VCaP (cell line): ENCODE data around the gene TMBIM4.

Experiments used
- H3K27ac ChIP-seq: fragments of 450-650 bp; 2 replicates; pipeline ENCODE4 v1.5.1; 2017
- CTCF ChIP-seq: fragments of 450-650 bp; conservative IDR thresholded peaks from 2 replicates; pipeline ENCODE4 v1.5.1; 2017; ENCODE audit warnings: mild to moderate bottlenecking, moderate library complexity

Gene TMBIM4

GRCh38 chr12:66149702-66150398 is 19.9 kb downstream of the TMBIM4 start:
- H3K27ac ChIP-seq = no peak overlapping the region
- TF ChIP-seq CTCF = peak; percentile 26; the same call in 1 of the 2 replicates

GRCh38 chr12:66144791-66145754 is 24.7 kb downstream of the TMBIM4 start:
- TF ChIP-seq CTCF = peak; percentile 92
- H3K27ac ChIP-seq = peak overlapping the region; percentile 37

DNA sequence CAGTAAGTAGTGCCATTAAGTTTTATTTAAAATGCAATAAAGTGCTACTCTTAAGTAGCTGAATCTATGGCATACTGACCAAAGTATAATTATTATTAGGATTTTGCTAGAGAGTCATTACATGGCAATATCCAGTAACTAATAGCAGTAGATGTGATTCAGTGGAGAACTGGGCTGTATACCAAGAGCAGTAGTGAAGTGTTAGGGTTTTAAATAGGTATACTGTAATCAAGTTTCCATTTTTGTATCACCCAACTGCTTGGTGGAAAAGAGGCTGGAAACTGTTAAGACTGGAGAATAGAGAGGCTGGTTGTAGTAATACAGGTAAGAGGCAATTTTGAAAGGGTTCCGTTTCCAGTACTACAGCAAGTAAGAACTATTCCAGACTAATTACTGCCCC is 25.9 kb downstream of the TMBIM4 start:
- no peak overlapping the region for H3K27ac ChIP-seq
- TF ChIP-seq CTCF = no peak

DNA sequence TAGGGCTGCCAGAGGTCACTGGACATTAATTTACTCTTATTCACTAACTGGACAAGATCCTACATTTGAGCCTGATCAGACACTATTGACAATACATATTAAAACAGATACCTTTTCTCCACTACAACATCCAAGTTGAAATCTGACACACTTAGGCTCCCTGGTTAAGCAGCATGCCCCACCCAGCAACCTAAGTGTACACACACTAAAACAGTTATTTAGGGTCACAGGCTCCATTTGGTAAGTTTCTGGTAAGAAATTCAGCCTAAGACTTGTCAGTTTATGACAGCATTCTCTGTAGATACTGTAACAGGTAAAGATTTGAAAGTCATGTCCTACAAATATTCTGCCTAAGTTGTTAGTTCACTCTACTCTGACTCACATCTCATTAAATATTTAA is 27.0 kb downstream of the TMBIM4 start:
- TF ChIP-seq CTCF = no peak
- H3K27ac ChIP-seq = no peak overlapping the region

DNA sequence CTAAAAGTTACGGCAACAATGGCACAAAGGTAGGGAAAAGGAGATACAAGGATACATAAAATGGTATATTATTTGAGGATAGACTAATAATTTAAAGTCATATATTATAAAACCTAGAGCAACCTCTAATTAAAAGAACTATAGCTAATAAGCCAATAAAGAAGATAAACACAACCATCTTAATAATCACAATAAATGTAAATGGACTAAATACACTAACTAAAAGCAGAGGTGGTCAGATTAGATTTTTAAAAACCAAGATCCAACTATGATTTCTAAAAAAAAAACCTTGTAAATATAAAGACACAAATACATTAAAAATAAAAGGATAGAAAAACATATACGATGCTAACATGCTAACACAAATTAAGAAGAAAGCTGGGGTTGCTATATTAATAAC is 28.5 kb downstream of the TMBIM4 start:
- no peak for TF ChIP-seq CTCF
- no peak overlapping the region for H3K27ac ChIP-seq

GRCh38 chr12:66140731-66141130 is 29.1 kb downstream of the TMBIM4 start:
- H3K27ac ChIP-seq = no peak overlapping the region
- no peak for TF ChIP-seq CTCF

- H3K27ac ChIP-seq = no peak overlapping the region
- no peak for TF ChIP-seq CTCF
Observed at GRCh38 chr12:66139328-66139727, 30.5 kb downstream of the TMBIM4 start.
